Stomach (tissue), 4 donors: Measurements from ENCODE around the gene AADAC.

Experiments used
- EP300 ChIP-seq: sonication (generic); formaldehyde crosslinking; IDR thresholded peaks from one replicate; pipeline ENCODE4 v1.6.1; 2017; ENCODE audit warnings: antibody characterized with exemption
- POLR2A ChIP-seq, 4 donors: fragments of 450-650 bp; IDR thresholded peaks; one replicate each; pipeline ENCODE4 v1.6.1; 2016; ENCODE audit warnings: antibody characterized with exemption in 4 of 4, control low read depth in 2 of 4, mild to moderate bottlenecking in 1 of 4, moderate library complexity in 1 of 4
- POLR2AphosphoS5 ChIP-seq, 3 donors: sonication (generic); formaldehyde crosslinking; IDR thresholded peaks; one replicate each; pipeline ENCODE4 v1.6.1; 2016; ENCODE audit warnings: antibody characterized with exemption in 3 of 3
- TF ChIP-seq, protein P1 (sequence below), 7 experiments: fragments of 450-650 bp in 4 of 7; fragments of 200-600 bp in 3 of 7; sonication (generic) in 3 of 7; IDR thresholded peaks; one replicate each; pipeline ENCODE4 v1.5.1; 2016 to 2019; ENCODE audit warnings: antibody characterized with exemption in 7 of 7, control low read depth in 2 of 7, mild to moderate bottlenecking in 1 of 7

DNA sequence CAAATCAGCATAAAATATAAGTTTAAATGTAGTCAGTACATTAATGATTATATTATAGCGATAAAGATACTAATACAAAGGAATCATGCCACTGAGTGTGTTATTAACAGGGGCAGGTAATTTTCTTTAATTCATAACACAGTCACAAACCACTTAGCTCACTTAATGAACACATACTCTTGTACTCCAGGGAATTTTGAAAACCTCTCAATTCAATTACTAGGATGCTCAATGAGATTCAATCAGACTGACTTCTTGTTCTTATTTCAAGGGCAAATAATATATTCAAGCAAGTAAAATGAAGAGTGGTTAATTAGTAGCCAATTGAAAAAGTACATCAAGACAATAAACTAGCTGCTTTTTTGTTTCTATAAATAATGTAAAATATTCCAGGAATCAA is 53.8 kb downstream of the AADAC start:
- TF ChIP-seq, protein P1, sequence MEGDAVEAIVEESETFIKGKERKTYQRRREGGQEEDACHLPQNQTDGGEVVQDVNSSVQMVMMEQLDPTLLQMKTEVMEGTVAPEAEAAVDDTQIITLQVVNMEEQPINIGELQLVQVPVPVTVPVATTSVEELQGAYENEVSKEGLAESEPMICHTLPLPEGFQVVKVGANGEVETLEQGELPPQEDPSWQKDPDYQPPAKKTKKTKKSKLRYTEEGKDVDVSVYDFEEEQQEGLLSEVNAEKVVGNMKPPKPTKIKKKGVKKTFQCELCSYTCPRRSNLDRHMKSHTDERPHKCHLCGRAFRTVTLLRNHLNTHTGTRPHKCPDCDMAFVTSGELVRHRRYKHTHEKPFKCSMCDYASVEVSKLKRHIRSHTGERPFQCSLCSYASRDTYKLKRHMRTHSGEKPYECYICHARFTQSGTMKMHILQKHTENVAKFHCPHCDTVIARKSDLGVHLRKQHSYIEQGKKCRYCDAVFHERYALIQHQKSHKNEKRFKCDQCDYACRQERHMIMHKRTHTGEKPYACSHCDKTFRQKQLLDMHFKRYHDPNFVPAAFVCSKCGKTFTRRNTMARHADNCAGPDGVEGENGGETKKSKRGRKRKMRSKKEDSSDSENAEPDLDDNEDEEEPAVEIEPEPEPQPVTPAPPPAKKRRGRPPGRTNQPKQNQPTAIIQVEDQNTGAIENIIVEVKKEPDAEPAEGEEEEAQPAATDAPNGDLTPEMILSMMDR (IDR thresholded peaks at IDR 0.05): no peak
- no peak for TF ChIP-seq POLR2A (IDR thresholded peaks at IDR 0.05)
- no peak for TF ChIP-seq EP300
- TF ChIP-seq POLR2AphosphoS5 (IDR thresholded peaks at IDR 0.05): no peak
